CD4-positive, CD25-positive, alpha-beta regulatory T cell (primary cell): ENCODE measurements around the gene ATG4B. TPM values are rescaled to one million over a fixed set of nuclear protein-coding genes. Genes with fewer than 3 reads are reported as not detected.
"Not testable (repeated sequence)": the region's sequence is repeated elsewhere in the genome, so short reads cannot be mapped to it uniquely, and the experiment has no call there.

Source experiments
- ATAC-seq, 2 donors: fragments of 150-1000 bp; cut with Tn5 transposase; one replicate each; pipeline ENCODE4 v1.10.0; 2021; ENCODE audit warnings: low read depth in 2 of 2, moderate number of reproducible peaks in 2 of 2, moderate library complexity in 1 of 2
- DNase-seq, 3 donors: peaks; one replicate each; pipeline versions ENCODE4 v3.0.0 to v3.0.0-alpha.2; 2012 to 2022; ENCODE audit warnings: mixed read lengths in 1 of 3
- H3K27ac ChIP-seq: one replicate; pipeline ENCODE4 v1.7.0; 2013; ENCODE audit warnings: mild to moderate bottlenecking, low read length; ENCODE audit not compliant: insufficient read depth, poor library complexity, severe bottlenecking
- H3K27me3 ChIP-seq: one replicate; pipeline ENCODE4 v1.7.0; 2013; ENCODE audit warnings: low read length; ENCODE audit not compliant: control insufficient read depth, insufficient read depth
- H3K36me3 ChIP-seq: one replicate; pipeline ENCODE4 v1.7.0; 2013; ENCODE audit warnings: mild to moderate bottlenecking, low read length, moderate library complexity; ENCODE audit not compliant: control insufficient read depth, insufficient read depth
- H3K4me1 ChIP-seq: 2 replicates; pipeline ENCODE4 v1.7.0; 2013; ENCODE audit warnings: mild to moderate bottlenecking, low read length; ENCODE audit not compliant: insufficient read depth, control insufficient read depth, poor library complexity, severe bottlenecking
- H3K4me3 ChIP-seq: one replicate; pipeline ENCODE4 v1.7.0; 2013; ENCODE audit warnings: low read depth, mild to moderate bottlenecking, low read length, moderate library complexity
- H3K9me3 ChIP-seq, 2 experiments: 1 replicate in 1 of 2; 2 replicates in 1 of 2; pipeline ENCODE4 v1.7.0; 2013; ENCODE audit warnings: low read length in 2 of 2, mild to moderate bottlenecking in 1 of 2, moderate library complexity in 1 of 2; ENCODE audit not compliant: control insufficient read depth in 2 of 2
- H3K27ac Mint-ChIP-seq, 3 donors: one replicate each; pipeline ENCODE4 v1.8.0; 2020 to 2022; ENCODE audit warnings: mild to moderate bottlenecking in 3 of 3, mixed read lengths in 3 of 3, moderate library complexity in 2 of 3
- H3K27me3 Mint-ChIP-seq: one replicate; pipeline ENCODE4 v1.8.0; 2022; ENCODE audit warnings: mild to moderate bottlenecking, mixed read lengths
- H3K36me3 Mint-ChIP-seq: one replicate; pipeline ENCODE4 v1.8.0; 2020; ENCODE audit warnings: mixed read lengths
- H3K4me1 Mint-ChIP-seq, 4 donors: one replicate each; pipeline ENCODE4 v1.8.0; 2020 to 2022; ENCODE audit warnings: mixed read lengths in 4 of 4, mild to moderate bottlenecking in 1 of 4
- H3K4me3 Mint-ChIP-seq, 4 donors: one replicate each; pipeline ENCODE4 v1.8.0; 2020 to 2022; ENCODE audit warnings: mild to moderate bottlenecking in 4 of 4, mixed read lengths in 4 of 4, moderate library complexity in 3 of 4
- H3K9me3 Mint-ChIP-seq, 7 donors: one replicate each; pipeline ENCODE4 v1.8.0; 2020 to 2022; ENCODE audit warnings: mixed read lengths in 7 of 7, mild to moderate bottlenecking in 3 of 7, moderate library complexity in 2 of 7
- polyA plus RNA-seq, 4 donors: library from polyadenylated mRNA; unstranded; fragments of 300-500 nt; fragmentation: Illumina TruSeq; gene quantifications; one replicate each; pipeline ENCODE4 v1.2.3, GENCODE V29; 2021
- total RNA-seq: library from RNA; stranded (reverse); gene quantifications from one replicate; pipeline ENCODE4 v1.2.3, GENCODE V29; 2022

Gene ATG4B
- total and polyA plus RNA-seq, 5 donors from 2014 or later, result 43.7 to 158 (median 56.8) TPM

GRCh38 chr2:241657786-241658254, 20.3 kb downstream of the ATG4B start:
- H3K27me3 Mint-ChIP-seq, result no peaks in the 10 kb centered on the region
- no peak overlapping the region for H3K27ac Mint-ChIP-seq
- Histone ChIP-seq H3K27ac (no peak overlapping the region), H3K9me3 (no peaks in the 10 kb centered on the region), H3K36me3 (peaks cover 56% of the 10 kb centered on the region), H3K4me3 (no peak overlapping the region), H3K4me1 (no peaks in the 10 kb centered on the region), H3K27me3 (no peaks in the 10 kb centered on the region)
- no peak overlapping the region for H3K4me3 Mint-ChIP-seq
- H3K36me3 Mint-ChIP-seq, result peaks cover 41% of the 10 kb centered on the region
- no peaks in the 10 kb centered on the region for H3K4me1 Mint-ChIP-seq
- ATAC-seq (no peak), DNase-seq (no peak)
- H3K9me3 Mint-ChIP-seq, result no peaks in the 10 kb centered on the region

GRCh38 chr2:241658296-241658695, 20.8 kb downstream of the ATG4B start:
- Histone ChIP-seq H3K27me3 (no peaks in the 10 kb centered on the region), H3K4me3 (no peak overlapping the region), H3K36me3 (peaks cover 51% of the 10 kb centered on the region), H3K4me1 (no peaks in the 10 kb centered on the region), H3K27ac (no peak overlapping the region), H3K9me3 (no peaks in the 10 kb centered on the region)
- DNase-seq (no peak), ATAC-seq (no peak)
- Mint-ChIP-seq H3K36me3 (peaks cover 41% of the 10 kb centered on the region), H3K27me3 (no peaks in the 10 kb centered on the region), H3K27ac (no peak overlapping the region), H3K9me3 (no peaks in the 10 kb centered on the region), H3K4me3 (no peak overlapping the region), H3K4me1 (no peaks in the 10 kb centered on the region)

- ATAC-seq, result no peak
- Mint-ChIP-seq H3K9me3 (no peaks in the 10 kb centered on the region), H3K27ac (no peak overlapping the region), H3K4me3 (no peak overlapping the region), H3K27me3 (no peaks in the 10 kb centered on the region), H3K4me1 (no peaks in the 10 kb centered on the region), H3K36me3 (peaks cover 41% of the 10 kb centered on the region)
- Histone ChIP-seq H3K36me3 (peaks cover 47% of the 10 kb centered on the region), H3K9me3 (no peaks in the 10 kb centered on the region), H3K27me3 (no peaks in the 10 kb centered on the region), H3K27ac (no peak overlapping the region), H3K4me1 (no peaks in the 10 kb centered on the region), H3K4me3 (no peak overlapping the region)
- peak in 2 of 3 donors; percentile 35 to 71 for DNase-seq
Measured at GRCh38 chr2:241659150-241659739, 21.8 kb downstream of the ATG4B start.

- H3K27me3 Mint-ChIP-seq, result no peaks in the 10 kb centered on the region
- H3K36me3 ChIP-seq, result peaks cover 33% of the 10 kb centered on the region
Measured at GRCh38 chr2:241660593-241661213, 23.2 kb downstream of the ATG4B start.

GRCh38 chr2:241662731-241663130, 25.2 kb downstream of the ATG4B start:
- H3K27me3 Mint-ChIP-seq, H3K4me3 ChIP-seq, H3K4me1 ChIP-seq, H3K9me3 ChIP-seq, DNase-seq, H3K9me3 Mint-ChIP-seq, H3K4me3 Mint-ChIP-seq, H3K27me3 ChIP-seq, ATAC-seq, H3K27ac Mint-ChIP-seq, H3K27ac ChIP-seq, H3K4me1 Mint-ChIP-seq: not testable (repeated sequence)
- peaks cover 35% of the 10 kb centered on the region for H3K36me3 ChIP-seq
- H3K36me3 Mint-ChIP-seq, result peaks cover 29% of the 10 kb centered on the region

More at GRCh38 chr2:241660593-241661213, 23.2 kb downstream of the ATG4B start:
- no peaks in the 10 kb centered on the region for H3K9me3 ChIP-seq
- Mint-ChIP-seq H3K36me3 (peaks cover 32% of the 10 kb centered on the region), H3K4me1 (peaks cover 0 to 8% (median under 1%) of the 10 kb centered on the region in 4 donors), H3K9me3 (no peaks in the 10 kb centered on the region), H3K4me3 (no peak overlapping the region), H3K27ac (no peak overlapping the region)
- no peak overlapping the region for H3K27ac ChIP-seq
- H3K4me3 ChIP-seq, result no peak overlapping the region
- DNase-seq, result no peak
- no peaks in the 10 kb centered on the region for H3K4me1 ChIP-seq
- no peaks in the 10 kb centered on the region for H3K27me3 ChIP-seq
- ATAC-seq, result no peak

- ATAC-seq (no peak), DNase-seq (no peak)
- Histone ChIP-seq H3K4me3 (no peak overlapping the region), H3K27ac (no peak overlapping the region), H3K27me3 (no peaks in the 10 kb centered on the region), H3K36me3 (peaks cover 26% of the 10 kb centered on the region), H3K4me1 (no peaks in the 10 kb centered on the region), H3K9me3 (no peaks in the 10 kb centered on the region)
- H3K27ac Mint-ChIP-seq, result no peak overlapping the region
- H3K36me3 Mint-ChIP-seq, result peaks cover 13% of the 10 kb centered on the region
- peaks cover 0 to 8% (median under 1%) of the 10 kb centered on the region in 4 donors for H3K4me1 Mint-ChIP-seq
- no peaks in the 10 kb centered on the region for H3K9me3 Mint-ChIP-seq
- H3K4me3 Mint-ChIP-seq, result no peak overlapping the region
- H3K27me3 Mint-ChIP-seq, result no peaks in the 10 kb centered on the region
Measured at GRCh38 chr2:241665731-241666440, 28.4 kb downstream of the ATG4B start.

DNA sequence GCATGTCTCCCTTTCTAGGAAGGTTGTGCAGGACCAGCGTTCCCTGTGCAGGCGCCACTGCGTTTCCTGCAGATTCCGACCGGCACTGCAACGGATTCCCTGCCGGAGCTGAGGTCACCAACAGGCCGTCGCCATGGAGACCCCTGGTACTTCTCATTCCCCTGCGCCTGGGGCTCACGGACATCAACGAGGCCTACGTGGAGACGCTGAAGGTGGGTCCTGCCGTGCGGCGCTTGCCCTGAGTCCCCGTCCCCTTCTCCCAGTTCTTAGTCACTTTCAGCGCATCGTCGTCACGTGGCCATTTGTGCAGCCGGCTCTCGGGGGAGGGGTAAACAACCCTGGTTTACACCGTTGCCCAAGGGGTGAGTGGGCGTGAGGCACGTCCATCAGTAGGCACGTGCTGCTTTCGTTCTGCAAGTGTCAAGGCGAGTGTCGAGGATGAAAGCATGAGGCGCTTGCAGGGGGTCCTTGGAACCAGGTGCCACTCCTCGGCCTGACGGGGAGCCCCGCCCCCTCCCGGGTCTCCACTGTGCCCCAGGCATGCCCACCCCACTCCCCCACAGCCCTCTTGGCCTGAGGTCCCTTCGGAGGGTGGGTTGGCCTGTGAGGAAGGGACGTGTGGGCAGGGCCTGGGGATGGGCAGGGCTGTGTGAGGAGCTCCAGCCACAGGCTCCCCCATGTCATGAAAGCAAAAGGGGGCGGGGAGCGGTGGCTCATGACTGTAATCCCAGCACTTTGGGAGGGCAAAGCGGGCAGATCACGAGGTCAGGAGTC, 29.3 kb downstream of the ATG4B start:
- Histone ChIP-seq H3K9me3 (no peaks in the 10 kb centered on the region), H3K36me3 (peaks cover 22% of the 10 kb centered on the region), H3K4me3 (no peak overlapping the region), H3K27me3 (no peaks in the 10 kb centered on the region), H3K4me1 (no peaks in the 10 kb centered on the region), H3K27ac (no peak overlapping the region)
- H3K4me3 Mint-ChIP-seq, result no peak overlapping the region
- peaks cover 0 to 8% (median under 1%) of the 10 kb centered on the region in 4 donors for H3K4me1 Mint-ChIP-seq
- H3K27ac Mint-ChIP-seq, result no peak overlapping the region
- ATAC-seq (no peak), DNase-seq (no peak)
- no peaks in the 10 kb centered on the region for H3K27me3 Mint-ChIP-seq
- peaks cover 8% of the 10 kb centered on the region for H3K36me3 Mint-ChIP-seq
- no peaks in the 10 kb centered on the region for H3K9me3 Mint-ChIP-seq
